Effector CD8-positive, alpha-beta T cell (primary cell): ENCODE results near the gene RNF126.
A peak's percentile ranks its signal among the peaks of the same experiment; 100 is the strongest.
"Not testable (repeated sequence)": the region's sequence is repeated elsewhere in the genome, so short reads cannot be mapped to it uniquely, and the experiment has no call there.

ENCODE experiments used
- DNase-seq: peaks from one replicate; lab custom pipeline; 2025; lab: John Stamatoyannopoulos, UW

Gene RNF126

GRCh38 chr19:611481-611868 lies 51.5 kb downstream of the RNF126 start:
- DNase-seq = no peak

GRCh38 chr19:610801-611480 lies 52.1 kb downstream of the RNF126 start:
- DNase-seq = peak; percentile 46

- no peak for DNase-seq
Measured at GRCh38 chr19:610071-610800, 52.8 kb downstream of the RNF126 start.

GRCh38 chr19:609004-609346 lies 54.0 kb downstream of the RNF126 start:
- DNase-seq = no peak

GRCh38 chr19:608155-609003 lies 54.6 kb downstream of the RNF126 start:
- no peak for DNase-seq

- DNase-seq = no peak
Measured at GRCh38 chr19:607301-608154, 55.5 kb downstream of the RNF126 start.

GRCh38 chr19:605061-605971 lies 57.7 kb downstream of the RNF126 start:
- not testable (repeated sequence) for DNase-seq

GRCh38 chr19:604355-604754 lies 58.7 kb downstream of the RNF126 start:
- no peak for DNase-seq

GRCh38 chr19:603779-604178 lies 59.2 kb downstream of the RNF126 start:
- not testable (repeated sequence) for DNase-seq

- DNase-seq = not testable (repeated sequence)
Measured at GRCh38 chr19:603302-603639, 59.7 kb downstream of the RNF126 start.

GRCh38 chr19:602391-603301 lies 60.4 kb downstream of the RNF126 start:
- DNase-seq = no peak

- no peak for DNase-seq
Measured at GRCh38 chr19:601790-602189, 61.2 kb downstream of the RNF126 start.

GRCh38 chr19:601310-601709 lies 61.7 kb downstream of the RNF126 start:
- no peak for DNase-seq
